ENCODE results near the gene ZNF397.

GRCh38 chr18:35246831-35247230 is 6.0 kb downstream of the ZNF397 start:
- TF ChIP-seq CTCF (IDR thresholded peaks at IDR 0.05; ENCODE audit: low read length) = no peak
- TF ChIP-seq EZH2phosphoT487 (IDR thresholded peaks at IDR 0.05; ENCODE audit: low read length) = no peak
- no peak for TF ChIP-seq EZH2 (optimal IDR thresholded peaks at IDR 0.05; ENCODE audit: low read depth, low read length)
